Common myeloid progenitor, CD34-positive (primary cell): ENCODE data around the gene FBXW9.

Experiments used
- CTCF ChIA-PET: fragments of 350-600 bp; sonication (Branson Sonifier 250); formaldehyde crosslinking; loops from one replicate; lab custom pipeline; 2021; ENCODE audit warnings: antibody characterized with exemption; lab: Charles Lee
- POLR2A ChIA-PET: fragments of 350-600 bp; sonication (Branson Sonifier 250); formaldehyde crosslinking; loops from one replicate; lab custom pipeline; 2021; ENCODE audit warnings: antibody characterized with exemption; lab: Charles Lee
- DNase-seq, 3 donors: peaks; one replicate each; pipeline versions ENCODE4 v3.0.0 to v3.0.0-alpha.2; 2013
- H3K27ac ChIP-seq, 2 experiments: 1 replicate in 1 of 2; 2 replicates in 1 of 2; pipeline ENCODE4 v1.7.0; 2013; ENCODE audit warnings: inconsistent platforms in 2 of 2, low read length in 2 of 2, mild to moderate bottlenecking in 2 of 2, low read depth in 1 of 2, moderate library complexity in 1 of 2; ENCODE audit not compliant: severe bottlenecking in 2 of 2, insufficient read depth in 1 of 2, poor library complexity in 1 of 2
- H3K27me3 ChIP-seq, 5 experiments: replicated peaks in 2 of 5; 1 replicate in 3 of 5; 2 replicates in 2 of 5; pipeline versions ENCODE4 v1.6.1 to v1.7.0; 2013; ENCODE audit warnings: low read length in 4 of 5, mild to moderate bottlenecking in 2 of 5, moderate library complexity in 2 of 5, inconsistent platforms in 1 of 5; ENCODE audit not compliant: insufficient read depth in 5 of 5, control insufficient read depth in 4 of 5
- H3K36me3 ChIP-seq, 4 experiments: 1 replicate in 2 of 4; 2 replicates in 2 of 4; pipeline versions ENCODE4 v1.6.1 to v1.7.0; 2013; ENCODE audit warnings: low read length in 3 of 4, control low read depth in 1 of 4, mild to moderate bottlenecking in 1 of 4; ENCODE audit not compliant: control insufficient read depth in 4 of 4, insufficient read depth in 4 of 4
- H3K4me1 ChIP-seq, 4 experiments: 1 replicate in 3 of 4; 2 replicates in 1 of 4; pipeline versions ENCODE4 v1.6.1 to v1.7.1; 2013; ENCODE audit warnings: low read length in 3 of 4, mild to moderate bottlenecking in 3 of 4, control low read depth in 1 of 4, inconsistent platforms in 1 of 4, moderate library complexity in 1 of 4; ENCODE audit not compliant: control insufficient read depth in 4 of 4, insufficient read depth in 4 of 4; ENCODE audit errors: control extremely low read depth in 1 of 4
- H3K4me3 ChIP-seq, 7 experiments: 1 replicate in 4 of 7; 2 replicates in 3 of 7; pipeline versions ENCODE4 v1.5.1 to v1.7.0; 2013; ENCODE audit warnings: mild to moderate bottlenecking in 7 of 7, low read length in 6 of 7, moderate library complexity in 6 of 7, inconsistent platforms in 2 of 7, low read depth in 2 of 7, control low read depth in 1 of 7; ENCODE audit not compliant: insufficient read depth in 4 of 7, control insufficient read depth in 1 of 7; ENCODE audit errors: extremely low read depth in 1 of 7
- H3K9me3 ChIP-seq, 5 experiments: 1 replicate in 4 of 5; 2 replicates in 1 of 5; pipeline versions ENCODE4 v1.6.1 to v1.7.1; 2013; ENCODE audit warnings: low read length in 4 of 5, mild to moderate bottlenecking in 2 of 5, inconsistent platforms in 1 of 5, low read depth in 1 of 5, moderate library complexity in 1 of 5; ENCODE audit not compliant: control insufficient read depth in 4 of 5, insufficient read depth in 2 of 5; ENCODE audit errors: control extremely low read depth in 1 of 5
- WGBS: methylation state at CpG from one replicate; pipeline ENCODE4 v1.1.5; 2013; ENCODE audit not compliant: insufficient coverage; 5-methylcytosine and 5-hydroxymethylcytosine counted together

FBXW9 gene

GRCh38 chr19:12669270-12670158 is 26.9 kb downstream of the FBXW9 start:
- Histone ChIP-seq H3K27me3 (no peaks in the 10 kb centered on the region), H3K9me3 (no peaks in the 10 kb centered on the region), H3K4me1 (peaks cover 4 to 54% (median 46%) of the 10 kb centered on the region in 4 experiments), H3K27ac (peak overlapping the region; percentile 100), H3K36me3 (peaks cover 0 to 29% (median 20%) of the 10 kb centered on the region in 4 experiments), H3K4me3 (peak overlapping the region; percentile 83 to 98 (median 96))
- ChIA-PET POLR2A (interaction anchor here (0.6 to 1.7 kb wide), 4 partner anchors 10 to 123 kb away, joined by 3 to 4 read pairs (median 4); partner anchors contain the start of gene FBXW9), CTCF (interaction anchor here (0.6 to 1.8 kb wide), 3 partner anchors 10 to 539 kb away, joined by 3 to 9 read pairs (median 3); no protein-coding TSS in a partner anchor)
- 0% methylated on average over 47 of the region's 64 CpGs for WGBS
- DNase-seq: peak; percentile 85 to 86 (median 85)

- no peaks in the 10 kb centered on the region for H3K27me3 ChIP-seq
- H3K27ac ChIP-seq: peak overlapping the region; percentile 100
- H3K36me3 ChIP-seq: peaks cover 0 to 29% (median 19%) of the 10 kb centered on the region in 4 experiments
- DNase-seq: peak; percentile 51 to 82 (median 81)
- no peaks in the 10 kb centered on the region for H3K9me3 ChIP-seq
- peak overlapping the region; percentile 83 to 98 (median 96) for H3K4me3 ChIP-seq
- 0% methylated on average over 24 of the region's 24 CpGs for WGBS
- POLR2A ChIA-PET: interaction anchor here (1.0 to 1.7 kb wide), 3 partner anchors 27 to 124 kb away, joined by 3 to 4 read pairs (median 3); partner anchors contain the start of gene FBXW9
- peaks cover 4 to 56% (median 49%) of the 10 kb centered on the region in 4 experiments for H3K4me1 ChIP-seq
- CTCF ChIA-PET: interaction anchor here (1.8 kb wide), 1 partner anchor 29 kb away, joined by 9 read pairs; no protein-coding TSS in a partner anchor
Measured at GRCh38 chr19:12668932-12669269, 27.5 kb downstream of the FBXW9 start.

DNA sequence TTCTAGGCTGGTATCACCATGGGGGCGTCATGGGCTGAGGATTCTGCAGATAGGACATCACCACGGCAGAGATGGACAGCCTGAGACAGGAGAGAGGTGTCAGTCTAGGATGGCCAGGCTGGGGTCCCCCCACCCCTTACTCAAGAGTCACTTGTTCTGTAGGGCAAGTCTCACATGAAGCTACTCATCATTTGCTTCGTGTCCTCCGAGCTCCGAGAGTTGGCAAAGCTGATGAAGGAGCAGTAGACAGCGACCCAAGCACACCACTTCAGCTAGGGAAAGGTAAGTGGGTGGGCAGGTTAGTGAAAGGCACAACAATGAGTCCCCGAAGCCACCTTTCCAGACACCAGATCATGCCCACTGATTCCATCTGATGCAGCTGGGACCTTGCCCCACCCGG is 28.1 kb downstream of the FBXW9 start:
- WGBS: 89% methylated on average over 8 of the region's 8 CpGs

DNA sequence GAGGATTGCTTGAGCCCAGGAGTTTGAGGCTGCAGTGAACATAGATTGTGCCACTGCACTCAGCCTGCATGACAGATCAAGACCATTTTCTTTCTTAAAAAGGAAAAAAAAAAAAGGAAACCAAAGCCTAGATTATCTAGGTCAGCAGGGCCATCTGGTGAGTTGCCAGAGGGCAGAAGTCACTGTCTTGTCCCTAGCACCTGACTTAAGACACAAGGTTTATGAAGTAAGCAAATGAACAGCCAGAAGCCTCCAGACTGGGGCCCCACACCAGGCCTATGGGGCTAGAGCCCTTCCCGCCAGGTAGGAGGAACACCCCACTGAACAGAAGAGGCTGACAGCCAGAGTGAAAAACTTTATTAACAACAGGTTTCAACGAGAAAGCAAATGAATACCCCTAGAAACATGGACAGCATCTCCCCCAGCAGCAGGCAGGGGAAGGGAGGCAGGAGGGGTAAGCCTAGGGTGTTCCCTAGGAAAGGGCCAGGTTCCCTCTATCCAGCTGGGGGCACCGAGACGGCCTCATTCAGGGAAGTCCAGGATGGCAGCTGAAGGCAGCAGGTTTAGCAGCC is 28.6 kb downstream of the FBXW9 start:
- H3K36me3 ChIP-seq: peaks cover 0 to 35% (median 22%) of the 10 kb centered on the region in 4 experiments
- CTCF ChIA-PET: interaction anchor here (0.7 to 2.1 kb wide), 2 partner anchors 9 to 163 kb away, joined by 3 to 7 read pairs; no protein-coding TSS in a partner anchor

More for the DNA sequence above, 28.1 kb downstream of the FBXW9 start:
- H3K4me3 ChIP-seq: peak overlapping the region; percentile 83 to 98 (median 96)
- POLR2A ChIA-PET: interaction anchor here (1.3 to 1.7 kb wide), 2 partner anchors 28 kb away, joined by 3 to 4 read pairs; partner anchors contain the start of gene FBXW9
- DNase-seq: no peak
- peak overlapping the region; percentile 100 for H3K27ac ChIP-seq
- CTCF ChIA-PET: interaction anchor here (0.7 to 1.8 kb wide), 2 partner anchors 28 to 163 kb away, joined by 3 to 9 read pairs; no protein-coding TSS in a partner anchor
- H3K36me3 ChIP-seq: peaks cover 0 to 33% (median 22%) of the 10 kb centered on the region in 4 experiments
- no peaks in the 10 kb centered on the region for H3K27me3 ChIP-seq
- H3K4me1 ChIP-seq: peaks cover 4 to 56% (median 49%) of the 10 kb centered on the region in 4 experiments
- no peaks in the 10 kb centered on the region for H3K9me3 ChIP-seq

GRCh38 chr19:12666265-12667048 is 30.0 kb downstream of the FBXW9 start, which contains the start of the genes MAN2B1 and WDR83:
Gene MAN2B1 (minus strand): TSS chr19:12666742. CDS start chr19:12666701, 41 bp downstream.
Gene WDR83 (plus strand): TSS chr19:12666807. CDS start chr19:12669791, 2,984 bp downstream.
- H3K27ac ChIP-seq: peak within 1 kb of the TSS; percentile 68 to 88
- peak within 1 kb of the TSS; percentile 55 to 95 (median 82) for H3K4me3 ChIP-seq
- H3K27me3 ChIP-seq: no peaks in the 10 kb centered on the region
- WGBS: 1% methylated on average over 45 of the region's 46 CpGs
- peaks cover under 1 to 32% (median 20%) of the 10 kb centered on the region in 4 experiments for H3K36me3 ChIP-seq
- DNase-seq: peak; percentile 69 to 79 (median 76)
- H3K4me1 ChIP-seq: peaks cover 4 to 56% (median 49%) of the 10 kb centered on the region in 4 experiments
- POLR2A ChIA-PET: interaction anchor here (0.6 to 2.1 kb wide), 3 partner anchors 26 to 507 kb away, joined by 4 to 8 read pairs (median 5); no protein-coding TSS in a partner anchor
- CTCF ChIA-PET: interaction anchor here (1.7 to 2.1 kb wide), 2 partner anchors 10 to 26 kb away, joined by 7 read pairs; no protein-coding TSS in a partner anchor
- no peaks in the 10 kb centered on the region for H3K9me3 ChIP-seq

More for the DNA sequence above, 28.6 kb downstream of the FBXW9 start:
- WGBS: 91% methylated on average over 3 of the region's 4 CpGs
- no peak overlapping the region for H3K27ac ChIP-seq
- POLR2A ChIA-PET: interaction anchor here (1.7 kb wide), 1 partner anchor 28 kb away, joined by 4 read pairs; no protein-coding TSS in a partner anchor
- H3K9me3 ChIP-seq: no peaks in the 10 kb centered on the region
- H3K4me1 ChIP-seq: peaks cover 4 to 56% (median 49%) of the 10 kb centered on the region in 4 experiments
- H3K27me3 ChIP-seq: no peaks in the 10 kb centered on the region
- peak overlapping the region in 4 of 7 experiments; percentile 93 to 98 (median 96) for H3K4me3 ChIP-seq
- no peak for DNase-seq
